Astrocyte (in vitro differentiated cells and primary cell): ENCODE data around the gene OR2K2. TPM values are rescaled to one million over a fixed set of nuclear protein-coding genes. Genes with fewer than 3 reads are reported as not detected.
A peak's percentile ranks its signal among the peaks of the same experiment; 100 is the strongest.

Experiments used
- DNase-seq: peaks from one replicate; pipeline ENCODE4 v3.0.0-alpha.2; 2010; ENCODE audit warnings: low read depth
- FAIRE-seq: peaks from 2 replicates; lab custom pipeline; 2011; peaks lifted over from hg19 to GRCh38; lab: Jason Lieb, UNC
- H2AFZ ChIP-seq: 2 replicates; pipeline ENCODE4 v1.6.0; 2012; ENCODE audit warnings: low read depth, low read length, inconsistent platforms
- H3K27ac ChIP-seq: 2 replicates; pipeline ENCODE4 v1.5.1; 2011; ENCODE audit warnings: low read depth, low read length, inconsistent platforms
- H3K27me3 ChIP-seq: 2 replicates; pipeline ENCODE4 v1.6.0; 2011; ENCODE audit warnings: low read length, inconsistent platforms; ENCODE audit not compliant: insufficient read depth
- H3K36me3 ChIP-seq: 2 replicates; pipeline ENCODE4 v1.5.1; 2011; ENCODE audit warnings: low read length, inconsistent platforms; ENCODE audit not compliant: insufficient read depth
- H3K4me1 ChIP-seq: 2 replicates; pipeline ENCODE4 v1.5.1; 2011; ENCODE audit warnings: low read length, inconsistent platforms; ENCODE audit not compliant: insufficient read depth
- H3K4me2 ChIP-seq: 2 replicates; pipeline ENCODE4 v1.6.0; 2012; ENCODE audit warnings: low read length, inconsistent platforms
- H3K4me3 ChIP-seq: 2 replicates; pipeline ENCODE4 v1.5.1; 2011; ENCODE audit warnings: low read depth, mild to moderate bottlenecking, low read length, inconsistent platforms; ENCODE audit not compliant: insufficient read depth
- H3K79me2 ChIP-seq: 2 replicates; pipeline ENCODE4 v1.6.0; 2012; ENCODE audit warnings: mild to moderate bottlenecking, low read length, inconsistent platforms; ENCODE audit not compliant: insufficient read depth
- H3K9ac ChIP-seq: 2 replicates; pipeline ENCODE4 v1.6.0; 2012; ENCODE audit warnings: mild to moderate bottlenecking, low read length, inconsistent platforms
- H3K9me3 ChIP-seq: 2 replicates; pipeline ENCODE4 v1.5.1; 2012; ENCODE audit warnings: low read depth, mild to moderate bottlenecking, low read length, inconsistent platforms; ENCODE audit not compliant: insufficient read depth
- H4K20me1 ChIP-seq: 2 replicates; pipeline ENCODE4 v1.6.0; 2012; ENCODE audit warnings: low read length, inconsistent platforms; ENCODE audit not compliant: insufficient read depth
- H3K27ac Mint-ChIP-seq: one replicate; pipeline ENCODE4 v1.8.0; 2021; ENCODE audit warnings: mild to moderate bottlenecking, mixed read lengths; ENCODE audit not compliant: unreplicated experiment
- H3K27me3 Mint-ChIP-seq: one replicate; pipeline ENCODE4 v1.8.0; 2021; ENCODE audit warnings: low read depth, mixed read lengths; ENCODE audit not compliant: unreplicated experiment
- H3K36me3 Mint-ChIP-seq: one replicate; pipeline ENCODE4 v1.8.0; 2021; ENCODE audit warnings: low read depth, mixed read lengths; ENCODE audit not compliant: unreplicated experiment
- H3K4me1 Mint-ChIP-seq: one replicate; pipeline ENCODE4 v1.8.0; 2021; ENCODE audit warnings: low read depth, mixed read lengths; ENCODE audit not compliant: unreplicated experiment
- H3K4me3 Mint-ChIP-seq: one replicate; pipeline ENCODE4 v1.8.0; 2021; ENCODE audit warnings: mild to moderate bottlenecking, moderate library complexity, mixed read lengths; ENCODE audit not compliant: unreplicated experiment
- H3K9me3 Mint-ChIP-seq: one replicate; pipeline ENCODE4 v1.8.0; 2021; ENCODE audit warnings: mild to moderate bottlenecking, mixed read lengths; ENCODE audit not compliant: unreplicated experiment
- EZH2 ChIP-seq: IDR thresholded peaks from 2 replicates; pipeline ENCODE4 v1.6.1; 2012; ENCODE audit warnings: mild to moderate bottlenecking, low read length, inconsistent platforms; ENCODE audit not compliant: insufficient read depth
- total RNA-seq: library from RNA; stranded (reverse); gene quantifications from 2 replicates; pipeline ENCODE4 v1.2.1, GENCODE V29; 2021
- TF ChIP-seq, protein P1 (sequence below): IDR thresholded peaks from 2 replicates; pipeline ENCODE4 v1.5.1; 2011; ENCODE audit warnings: low read depth, mild to moderate bottlenecking, inconsistent platforms, low read length, moderate library complexity; ENCODE audit not compliant: insufficient read depth

Gene OR2K2
- total RNA-seq, 1 donor from 2014 or later, result not detected

DNA sequence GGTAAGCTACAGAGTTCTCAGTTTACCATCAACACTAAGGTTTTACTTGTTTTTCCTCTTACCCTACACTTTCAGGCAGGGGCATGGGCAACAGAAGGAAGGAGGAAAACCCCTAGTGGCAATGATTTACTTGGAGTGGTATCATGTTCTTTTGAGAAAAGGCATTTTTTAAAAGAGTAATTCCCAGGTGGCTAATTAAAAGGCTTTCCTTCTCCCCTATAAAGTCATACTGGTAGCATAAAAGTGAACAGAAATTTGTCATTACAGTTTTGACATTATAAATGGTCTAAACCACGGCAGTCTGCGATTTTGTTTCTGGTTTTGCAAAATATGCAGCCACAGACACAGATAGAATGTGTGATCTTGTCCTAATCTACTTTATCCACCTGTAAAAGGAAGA lies 30.9 kb upstream of the OR2K2 start:
- no peaks in the 10 kb centered on the region for H3K9me3 Mint-ChIP-seq
- H3K27me3 Mint-ChIP-seq, result no peaks in the 10 kb centered on the region
- H3K27me3 ChIP-seq, result no peaks in the 10 kb centered on the region
- H3K36me3 Mint-ChIP-seq, result peaks cover 14% of the 10 kb centered on the region
- H3K27ac Mint-ChIP-seq, result no peak overlapping the region
- TF ChIP-seq EZH2, result no peak
- TF ChIP-seq, protein P1, sequence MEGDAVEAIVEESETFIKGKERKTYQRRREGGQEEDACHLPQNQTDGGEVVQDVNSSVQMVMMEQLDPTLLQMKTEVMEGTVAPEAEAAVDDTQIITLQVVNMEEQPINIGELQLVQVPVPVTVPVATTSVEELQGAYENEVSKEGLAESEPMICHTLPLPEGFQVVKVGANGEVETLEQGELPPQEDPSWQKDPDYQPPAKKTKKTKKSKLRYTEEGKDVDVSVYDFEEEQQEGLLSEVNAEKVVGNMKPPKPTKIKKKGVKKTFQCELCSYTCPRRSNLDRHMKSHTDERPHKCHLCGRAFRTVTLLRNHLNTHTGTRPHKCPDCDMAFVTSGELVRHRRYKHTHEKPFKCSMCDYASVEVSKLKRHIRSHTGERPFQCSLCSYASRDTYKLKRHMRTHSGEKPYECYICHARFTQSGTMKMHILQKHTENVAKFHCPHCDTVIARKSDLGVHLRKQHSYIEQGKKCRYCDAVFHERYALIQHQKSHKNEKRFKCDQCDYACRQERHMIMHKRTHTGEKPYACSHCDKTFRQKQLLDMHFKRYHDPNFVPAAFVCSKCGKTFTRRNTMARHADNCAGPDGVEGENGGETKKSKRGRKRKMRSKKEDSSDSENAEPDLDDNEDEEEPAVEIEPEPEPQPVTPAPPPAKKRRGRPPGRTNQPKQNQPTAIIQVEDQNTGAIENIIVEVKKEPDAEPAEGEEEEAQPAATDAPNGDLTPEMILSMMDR, result no peak
- no peaks in the 10 kb centered on the region for H3K9me3 ChIP-seq
- FAIRE-seq (no peak), DNase-seq (no peak)
- no peak overlapping the region for H3K9ac ChIP-seq
- peaks cover 15% of the 10 kb centered on the region for H3K4me1 Mint-ChIP-seq
- no peak overlapping the region for H3K27ac ChIP-seq
- no peak overlapping the region for H2AFZ ChIP-seq
- peaks cover 33% of the 10 kb centered on the region for H3K36me3 ChIP-seq
- no peak overlapping the region for H3K4me3 ChIP-seq
- peaks cover 2% of the 10 kb centered on the region for H3K4me1 ChIP-seq
- H3K4me3 Mint-ChIP-seq, result no peak overlapping the region
- H3K79me2 ChIP-seq, result no peaks in the 10 kb centered on the region
- H3K4me2 ChIP-seq, result no peak overlapping the region
- no peaks in the 10 kb centered on the region for H4K20me1 ChIP-seq

DNA sequence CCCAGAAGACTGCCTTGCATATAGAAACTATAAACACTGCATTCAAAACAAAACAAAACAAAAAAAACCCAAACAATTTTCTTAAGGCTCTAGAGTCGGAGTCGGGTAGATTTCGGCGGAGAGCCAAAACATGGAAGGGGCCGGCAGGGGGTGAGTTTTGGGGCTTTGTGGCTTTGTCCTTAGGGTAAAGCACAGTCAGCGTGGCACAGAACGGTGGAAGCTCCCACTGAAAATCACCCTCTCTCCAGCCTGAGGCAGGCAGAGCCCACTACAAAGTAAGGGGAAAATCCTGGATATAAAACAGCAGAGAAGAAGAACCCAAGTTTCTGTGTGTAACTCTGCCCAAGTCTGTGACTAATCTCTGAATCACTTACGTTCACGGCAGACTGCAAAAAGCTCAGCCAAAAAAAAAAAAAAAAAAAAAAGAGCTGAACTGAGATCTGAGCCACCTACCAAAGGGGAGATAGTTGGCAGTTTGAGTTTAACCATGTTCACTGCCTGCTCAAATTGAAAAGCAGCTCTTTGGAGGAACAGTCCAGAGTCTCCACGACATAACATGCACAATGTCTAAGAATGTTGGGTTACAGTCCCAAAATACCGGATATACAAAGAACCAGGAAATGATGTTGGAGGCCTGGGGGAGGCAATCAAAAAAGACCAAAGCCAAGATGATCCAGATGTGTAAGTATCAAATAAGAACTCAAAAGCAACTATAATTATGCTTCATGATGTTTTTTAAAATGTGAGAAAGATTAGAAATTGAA lies 26.6 kb upstream of the OR2K2 start:
- H3K9me3 Mint-ChIP-seq, result no peaks in the 10 kb centered on the region
- no peak for TF ChIP-seq EZH2
- TF ChIP-seq, protein P1, result no peak
- DNase-seq, result peak; percentile 91
- Histone ChIP-seq H3K9ac (peak overlapping the region; percentile 66), H3K4me3 (peak overlapping the region; percentile 45), H3K4me1 (peaks cover 2% of the 10 kb centered on the region), H3K79me2 (no peaks in the 10 kb centered on the region), H4K20me1 (no peaks in the 10 kb centered on the region), H3K27ac (peak overlapping the region; percentile 78), H2AFZ (peak overlapping the region; percentile 29), H3K27me3 (no peaks in the 10 kb centered on the region), H3K36me3 (peaks cover 10% of the 10 kb centered on the region), H3K9me3 (no peaks in the 10 kb centered on the region), H3K4me2 (peak overlapping the region; percentile 85)
- H3K4me3 Mint-ChIP-seq, result no peak overlapping the region
- H3K36me3 Mint-ChIP-seq, result peaks cover 5% of the 10 kb centered on the region
- H3K27ac Mint-ChIP-seq, result peak overlapping the region; percentile 94
- FAIRE-seq, result peak; percentile 45
- H3K27me3 Mint-ChIP-seq, result no peaks in the 10 kb centered on the region
- peaks cover 18% of the 10 kb centered on the region for H3K4me1 Mint-ChIP-seq

DNA sequence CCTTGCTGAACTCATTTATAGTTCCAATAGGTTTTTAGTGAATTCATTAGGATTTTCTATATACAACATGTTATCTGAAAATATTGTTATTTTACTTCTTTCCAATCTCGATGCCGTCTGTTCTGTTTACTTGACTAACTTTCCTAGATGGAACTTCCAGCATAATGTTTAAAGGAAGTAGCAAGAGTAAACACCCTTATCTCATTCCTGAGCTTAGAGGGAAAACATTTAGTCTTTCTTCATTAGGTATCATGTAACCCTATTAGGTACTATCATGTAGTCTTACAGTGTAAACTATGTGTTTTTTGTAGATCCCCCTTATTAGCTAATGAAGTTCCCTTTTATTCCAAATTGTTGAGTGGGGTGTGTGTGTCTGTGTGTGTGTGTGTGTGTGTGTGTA lies 22.5 kb upstream of the OR2K2 start:
- Histone ChIP-seq H3K27ac (no peak overlapping the region), H2AFZ (no peak overlapping the region), H3K9ac (no peak overlapping the region), H3K4me3 (no peak overlapping the region), H3K4me2 (no peak overlapping the region), H4K20me1 (no peaks in the 10 kb centered on the region), H3K36me3 (no peaks in the 10 kb centered on the region), H3K79me2 (no peaks in the 10 kb centered on the region), H3K4me1 (peaks cover 2% of the 10 kb centered on the region), H3K27me3 (no peaks in the 10 kb centered on the region), H3K9me3 (no peaks in the 10 kb centered on the region)
- TF ChIP-seq EZH2, result no peak
- TF ChIP-seq, protein P1, result no peak
- Mint-ChIP-seq H3K4me1 (peaks cover 19% of the 10 kb centered on the region), H3K4me3 (no peak overlapping the region), H3K36me3 (peaks cover 1% of the 10 kb centered on the region), H3K27ac (no peak overlapping the region), H3K9me3 (no peaks in the 10 kb centered on the region), H3K27me3 (no peaks in the 10 kb centered on the region)
- no peak for DNase-seq
- no peak for FAIRE-seq
